Hepatic stellate cell (primary cell): ENCODE data around the gene NUBP2.
A peak's percentile ranks its signal among the peaks of the same experiment; 100 is the strongest.

Experiments used
- DNase-seq: peaks from one replicate; pipeline ENCODE4 v3.0.0; 2011; ENCODE audit warnings: low spot score

The NUBP2 gene

GRCh38 chr16:1772362-1772907, 10.3 kb upstream of the NUBP2 start, which contains the start of gene EME2:
TSS of gene EME2 (plus strand) at chr16:1772810. CDS start at chr16:1773228, 418 bp downstream.
- peak; percentile 38 for DNase-seq

DNA sequence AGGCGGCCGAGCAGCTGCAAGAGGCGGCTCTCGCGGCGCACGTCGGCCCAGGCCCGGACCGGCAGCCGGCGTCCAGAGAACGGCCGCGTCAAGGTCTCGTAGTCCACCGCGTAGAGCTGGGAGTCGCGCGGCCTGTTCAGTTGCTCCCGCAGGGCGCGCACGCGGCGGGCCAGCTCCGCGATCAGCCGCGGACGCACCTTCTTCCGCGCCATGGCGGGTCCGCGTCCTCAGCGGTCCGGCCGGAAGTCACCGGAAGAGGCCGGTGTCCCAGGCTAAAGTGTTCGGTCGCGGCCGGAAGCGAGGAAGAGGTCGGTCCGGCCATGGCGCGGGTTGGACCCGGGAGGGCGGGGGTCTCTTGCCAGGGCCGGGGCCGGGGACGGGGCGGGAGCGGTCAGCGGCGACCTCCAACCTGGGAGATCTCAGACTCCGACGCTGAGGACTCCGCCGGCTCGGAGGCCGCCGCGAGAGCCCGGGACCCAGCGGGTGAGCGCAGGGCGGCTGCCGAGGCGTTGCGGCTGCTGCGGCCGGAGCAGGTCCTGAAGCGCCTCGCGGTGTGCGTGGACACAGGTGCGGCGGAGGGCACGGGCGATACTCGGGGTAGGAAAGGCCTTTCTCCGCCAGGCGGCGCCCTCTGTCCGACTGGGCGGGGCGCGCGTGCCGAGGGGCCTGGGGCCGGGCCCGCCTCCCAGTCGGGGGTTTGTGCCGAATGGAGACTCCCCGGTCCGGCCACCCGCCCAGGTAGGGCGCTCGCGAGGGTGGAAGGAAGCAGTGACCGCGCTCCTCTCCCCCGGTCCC, 9.7 kb upstream of the NUBP2 start, which contains the start of gene MRPS34:
Gene MRPS34, minus strand, starts transcription at position 227 of the 795 bp plus-strand sequence. Its CDS starts 15 bp downstream, at position 212.
- DNase-seq: peak; percentile 87

- DNase-seq: peak; percentile 61
These were observed 8.9 kb upstream of the NUBP2 start for GRCh38 chr16:1773703-1774447.

- DNase-seq: no peak
These were observed 8.3 kb upstream of the NUBP2 start for GRCh38 chr16:1774448-1774780.

DNA sequence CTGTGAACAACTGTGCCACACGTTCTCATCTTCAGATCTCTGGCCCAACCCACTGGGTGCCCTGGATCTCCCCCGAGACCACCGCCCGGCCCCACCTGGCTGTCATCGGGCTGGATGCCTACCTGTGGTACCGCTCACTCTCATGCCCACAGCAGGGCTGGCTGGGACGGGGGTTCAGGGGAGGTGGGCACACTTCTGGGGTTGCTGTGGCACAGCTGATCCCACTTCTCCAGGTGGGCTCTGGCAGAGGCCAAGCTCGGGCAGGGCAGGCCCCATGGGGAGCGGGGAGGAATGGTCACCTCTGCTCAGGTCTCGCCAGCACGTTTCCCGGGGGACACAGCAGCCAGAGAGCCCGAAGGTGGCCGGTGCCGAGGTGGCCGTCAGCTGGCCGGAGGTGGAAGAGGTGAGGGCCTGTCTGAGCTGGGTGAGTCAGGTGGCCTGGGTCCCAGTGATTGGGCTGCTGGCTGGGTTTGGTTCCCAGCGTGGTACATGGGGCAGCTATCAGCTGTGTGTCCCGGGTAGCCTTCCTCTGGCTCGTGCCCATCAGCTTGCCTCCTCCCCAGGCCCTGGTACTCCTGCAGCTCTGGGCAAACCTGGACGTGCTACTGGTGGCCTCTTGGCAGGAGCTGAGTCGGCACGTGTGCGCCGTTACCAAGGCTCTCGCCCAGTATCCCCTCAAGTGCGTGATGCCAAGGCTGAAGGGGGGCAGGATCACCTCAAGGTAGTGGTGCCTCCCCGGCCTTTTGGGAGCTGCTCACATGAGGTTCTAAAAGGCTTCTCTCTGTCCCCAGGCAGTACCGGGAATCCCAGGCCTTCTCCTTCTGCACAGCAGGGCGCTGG, 7.5 kb upstream of the NUBP2 start:
- DNase-seq: no peak

- no peak for DNase-seq
These were observed 6.7 kb upstream of the NUBP2 start for GRCh38 chr16:1775846-1776671.

GRCh38 chr16:1776672-1776955, 6.1 kb upstream of the NUBP2 start:
- DNase-seq: no peak

DNA sequence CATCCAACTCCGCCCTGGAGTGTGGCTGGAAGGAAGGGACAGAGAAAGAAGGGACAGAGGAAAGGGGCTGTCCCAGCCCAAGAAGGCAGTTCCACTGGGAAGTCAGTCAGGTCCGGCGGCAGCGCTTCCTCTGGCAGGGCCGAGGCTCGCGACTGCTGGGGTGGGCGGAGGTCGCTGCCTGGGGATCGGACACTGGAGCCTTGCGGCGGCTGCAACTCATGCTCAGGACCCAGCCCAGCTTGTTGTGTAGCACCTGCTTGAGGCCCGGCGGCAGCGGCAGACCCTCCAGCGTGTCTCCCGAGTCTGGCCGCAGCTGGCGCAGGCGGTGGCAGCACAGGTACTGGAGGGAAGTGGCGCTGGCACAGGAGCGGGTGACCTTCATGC, 5.8 kb upstream of the NUBP2 start:
- DNase-seq: no peak

GRCh38 chr16:1777375-1778199, 5.2 kb upstream of the NUBP2 start:
- no peak for DNase-seq

DNA sequence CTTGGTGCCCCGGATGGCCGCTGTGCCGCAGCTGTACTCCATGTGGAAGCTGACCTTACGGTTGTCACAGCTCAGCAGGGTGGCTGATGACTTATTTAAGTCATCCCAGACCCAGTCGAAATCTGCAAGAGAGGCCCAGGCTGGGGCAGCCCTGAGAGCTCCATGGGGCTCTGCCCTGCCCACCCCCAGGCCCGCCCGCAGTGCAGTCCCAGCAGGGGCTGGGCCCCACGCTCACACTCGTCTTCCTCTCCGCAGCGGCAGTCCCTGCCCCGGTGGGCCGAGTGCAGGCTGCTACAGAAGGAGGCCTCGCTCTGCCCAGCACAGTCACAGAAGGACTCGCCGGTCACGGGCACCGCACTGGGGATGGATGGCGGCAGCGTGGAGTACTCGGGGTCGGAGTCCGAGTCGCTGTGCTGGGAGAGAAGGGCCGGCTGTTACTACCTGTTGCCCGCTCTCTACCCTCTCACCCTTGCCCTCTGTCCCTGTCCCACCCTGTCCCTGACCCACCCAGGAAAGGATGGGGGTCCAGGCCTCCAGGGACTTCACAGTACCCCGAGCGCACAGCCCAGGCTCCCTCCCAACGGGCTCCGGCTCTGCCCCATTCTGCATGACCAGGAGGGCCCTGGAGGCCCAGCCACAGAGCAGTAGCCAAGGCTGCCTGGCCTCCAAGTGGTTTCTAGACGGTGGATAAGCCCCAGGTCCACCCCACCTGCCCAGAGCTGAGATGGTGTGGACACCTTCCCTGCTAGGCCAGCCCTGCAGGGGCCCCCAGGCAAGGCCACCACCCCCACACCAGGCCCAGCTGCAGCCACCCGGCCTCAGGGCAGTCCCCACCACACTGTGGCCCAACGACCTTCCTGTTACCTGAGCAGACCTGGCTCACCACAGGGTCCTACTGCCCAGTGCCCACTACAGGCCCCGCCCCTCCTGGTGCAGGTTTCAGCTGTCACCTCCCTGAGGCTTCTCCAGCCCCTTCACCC, 4.3 kb upstream of the NUBP2 start:
- no peak for DNase-seq

DNA sequence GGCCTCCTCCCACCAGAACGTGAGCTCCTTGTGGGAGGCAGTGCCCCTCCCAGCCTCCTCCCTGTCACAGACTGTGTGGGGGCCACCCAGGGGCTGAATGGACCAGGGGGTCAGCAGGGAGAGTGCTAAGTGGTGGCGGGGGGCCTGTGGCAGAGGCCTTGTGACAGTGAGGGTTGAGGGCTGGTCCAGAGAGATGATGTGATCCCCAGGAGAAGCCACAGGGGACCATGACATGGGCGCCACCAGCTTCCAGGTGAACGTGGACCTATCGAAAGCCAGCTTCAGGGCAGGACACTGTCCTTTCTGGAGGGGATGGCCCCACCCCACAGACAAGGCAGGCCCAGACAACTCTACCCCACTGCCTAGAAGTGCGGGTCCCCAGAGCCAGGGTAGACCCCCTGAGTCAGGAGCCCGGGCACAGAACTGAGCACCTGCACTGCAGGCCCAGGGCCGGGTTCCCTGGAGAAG, 3.5 kb upstream of the NUBP2 start:
- DNase-seq: no peak

- no peak for DNase-seq
These were observed 2.8 kb upstream of the NUBP2 start for GRCh38 chr16:1779741-1780676.

- no peak for DNase-seq
These were observed 2.1 kb upstream of the NUBP2 start for GRCh38 chr16:1780677-1781072.

DNA sequence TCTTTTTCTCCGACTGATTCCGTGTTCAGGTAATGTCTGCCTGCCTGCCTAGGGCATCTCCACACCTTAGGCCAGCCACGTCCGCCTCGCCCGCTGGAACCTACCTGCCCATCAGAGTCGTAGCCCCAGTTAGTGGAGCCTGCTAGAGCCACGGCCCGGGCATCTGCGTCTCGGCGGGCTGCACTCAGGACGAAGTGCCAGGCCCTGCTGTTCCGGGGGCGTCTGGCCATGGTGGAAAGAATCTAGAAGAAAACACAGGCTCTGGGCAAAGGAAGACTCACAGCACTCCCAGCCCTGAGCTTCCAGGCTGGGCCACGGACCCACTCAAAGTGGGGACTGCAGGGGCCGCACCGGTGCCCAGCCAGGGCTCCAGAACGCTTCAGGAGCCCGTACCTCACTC, 1.5 kb upstream of the NUBP2 start:
- no peak for DNase-seq

- DNase-seq: peak; percentile 59
These were observed 877 bp upstream of the NUBP2 start for GRCh38 chr16:1781758-1782407.

DNA sequence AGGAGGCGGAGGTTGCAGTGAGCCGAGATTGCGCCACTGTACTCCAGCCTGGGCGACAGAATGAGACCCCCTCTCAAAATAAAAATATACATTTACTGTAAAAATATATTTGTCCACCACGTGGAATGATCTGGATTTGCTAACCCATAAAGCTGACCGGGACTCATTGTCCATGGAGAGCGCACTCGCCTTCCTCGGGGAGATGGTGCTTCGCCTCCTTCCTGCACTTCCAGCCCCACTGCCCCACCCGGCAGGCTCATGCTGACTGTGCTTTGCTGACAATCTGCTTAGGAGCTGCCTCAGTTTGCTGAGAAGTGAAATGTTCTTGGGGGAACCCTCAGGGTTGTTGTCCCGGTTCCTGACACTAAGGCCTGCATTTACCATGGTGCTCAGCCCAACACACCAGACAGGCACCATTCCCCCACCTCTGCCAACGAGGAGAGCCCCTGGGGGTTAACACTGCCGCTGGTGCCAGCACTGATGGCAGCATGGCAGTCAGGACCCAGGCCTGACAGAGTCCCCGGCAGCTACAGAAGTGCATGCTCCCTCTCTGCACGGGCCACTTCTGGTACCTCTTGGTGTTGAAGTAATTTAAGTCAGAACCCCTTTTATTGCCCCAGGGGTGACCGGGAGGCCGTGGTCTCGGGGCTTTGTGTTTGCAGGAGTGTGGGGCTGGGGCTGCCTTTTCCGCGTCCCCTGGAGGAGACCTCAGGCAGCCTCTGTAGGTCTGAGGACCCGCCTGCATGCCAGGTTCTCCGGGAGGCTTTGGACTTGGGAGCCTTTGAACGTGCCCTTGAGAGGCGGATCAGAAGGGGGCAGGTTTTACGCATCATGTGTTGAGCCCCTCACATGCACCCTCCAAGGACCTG, 2.5 kb downstream of the NUBP2 start:
- no peak for DNase-seq

DNA sequence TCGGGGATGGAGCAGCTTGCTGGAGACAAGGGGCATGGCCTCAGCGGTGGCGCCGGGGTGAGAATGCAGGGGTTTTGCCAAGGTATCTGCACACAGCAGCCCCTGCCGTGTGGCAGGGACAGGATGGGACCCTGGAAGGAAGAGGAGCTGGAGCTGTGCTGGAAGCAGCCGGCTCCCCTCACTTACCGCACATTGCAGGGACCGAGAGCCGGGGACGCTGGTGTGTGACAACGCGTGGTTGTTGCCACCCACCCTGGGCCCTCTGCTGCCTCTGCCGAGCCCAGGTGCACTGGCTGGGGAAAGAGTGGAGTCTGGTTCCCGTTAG, 3.0 kb downstream of the NUBP2 start:
- no peak for DNase-seq
